ENCODE measurements around the gene SPA17. TPM values are rescaled to one million over a fixed set of nuclear protein-coding genes. Genes with fewer than 3 reads are reported as not detected.

Gene SPA17
- total RNA-seq, 1 donor from 2014 or later, result not detected

DNA sequence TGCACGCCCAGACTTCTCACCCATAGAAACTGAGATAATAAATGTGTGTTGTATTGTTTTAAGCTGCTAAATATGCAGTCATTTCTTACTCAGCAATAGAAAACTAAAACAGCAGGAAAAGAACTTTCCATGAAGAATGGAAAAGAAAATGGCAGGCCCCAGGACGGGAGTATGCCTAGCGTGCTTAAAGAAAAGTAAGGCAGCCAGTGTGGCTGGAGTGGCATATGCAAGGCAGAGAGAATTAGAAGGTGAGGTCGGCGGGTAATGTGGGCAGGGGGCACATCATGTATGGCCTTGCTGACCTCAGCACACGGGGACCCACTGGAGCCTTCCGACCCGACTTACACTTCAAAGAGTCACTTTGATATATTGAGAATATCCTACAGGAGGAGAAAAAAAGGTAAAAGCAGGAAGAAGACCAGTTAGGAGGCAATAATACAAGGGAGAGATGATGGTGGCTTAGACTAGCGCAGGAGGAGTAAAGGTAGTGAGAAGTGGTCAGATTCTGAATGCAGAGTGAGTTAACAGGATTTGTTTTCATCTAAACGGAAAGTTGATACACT is 30.6 kb upstream of the SPA17 start:
- Histone ChIP-seq H3K4me1 (peaks cover 0 to 3% of the 10 kb centered on the region in 2 donors), H3K4me3 (peak overlapping the region in 1 of 2 donors; percentile 2), H3K27me3 (no peaks in the 10 kb centered on the region), H3K27ac (peak overlapping the region; percentile 78 to 85), H3K36me3 (peaks cover 0 to 10% of the 10 kb centered on the region in 2 donors), H3K9me3 (no peaks in the 10 kb centered on the region)
- intact Hi-C loops (cut with DNase I), result loop anchor here (1.0 to 10.0 kb wide), 2 partner anchors 157 to 1242 kb away; partner anchors contain the start of genes HYLS1 and MSANTD2
- TF ChIP-seq, protein P1, sequence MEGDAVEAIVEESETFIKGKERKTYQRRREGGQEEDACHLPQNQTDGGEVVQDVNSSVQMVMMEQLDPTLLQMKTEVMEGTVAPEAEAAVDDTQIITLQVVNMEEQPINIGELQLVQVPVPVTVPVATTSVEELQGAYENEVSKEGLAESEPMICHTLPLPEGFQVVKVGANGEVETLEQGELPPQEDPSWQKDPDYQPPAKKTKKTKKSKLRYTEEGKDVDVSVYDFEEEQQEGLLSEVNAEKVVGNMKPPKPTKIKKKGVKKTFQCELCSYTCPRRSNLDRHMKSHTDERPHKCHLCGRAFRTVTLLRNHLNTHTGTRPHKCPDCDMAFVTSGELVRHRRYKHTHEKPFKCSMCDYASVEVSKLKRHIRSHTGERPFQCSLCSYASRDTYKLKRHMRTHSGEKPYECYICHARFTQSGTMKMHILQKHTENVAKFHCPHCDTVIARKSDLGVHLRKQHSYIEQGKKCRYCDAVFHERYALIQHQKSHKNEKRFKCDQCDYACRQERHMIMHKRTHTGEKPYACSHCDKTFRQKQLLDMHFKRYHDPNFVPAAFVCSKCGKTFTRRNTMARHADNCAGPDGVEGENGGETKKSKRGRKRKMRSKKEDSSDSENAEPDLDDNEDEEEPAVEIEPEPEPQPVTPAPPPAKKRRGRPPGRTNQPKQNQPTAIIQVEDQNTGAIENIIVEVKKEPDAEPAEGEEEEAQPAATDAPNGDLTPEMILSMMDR (IDR thresholded peaks at IDR 0.05), result no peak
- DNase-seq (ENCODE audit: low spot score in 2 of 2), result peak in 1 of 2 donors; percentile 65

DNA sequence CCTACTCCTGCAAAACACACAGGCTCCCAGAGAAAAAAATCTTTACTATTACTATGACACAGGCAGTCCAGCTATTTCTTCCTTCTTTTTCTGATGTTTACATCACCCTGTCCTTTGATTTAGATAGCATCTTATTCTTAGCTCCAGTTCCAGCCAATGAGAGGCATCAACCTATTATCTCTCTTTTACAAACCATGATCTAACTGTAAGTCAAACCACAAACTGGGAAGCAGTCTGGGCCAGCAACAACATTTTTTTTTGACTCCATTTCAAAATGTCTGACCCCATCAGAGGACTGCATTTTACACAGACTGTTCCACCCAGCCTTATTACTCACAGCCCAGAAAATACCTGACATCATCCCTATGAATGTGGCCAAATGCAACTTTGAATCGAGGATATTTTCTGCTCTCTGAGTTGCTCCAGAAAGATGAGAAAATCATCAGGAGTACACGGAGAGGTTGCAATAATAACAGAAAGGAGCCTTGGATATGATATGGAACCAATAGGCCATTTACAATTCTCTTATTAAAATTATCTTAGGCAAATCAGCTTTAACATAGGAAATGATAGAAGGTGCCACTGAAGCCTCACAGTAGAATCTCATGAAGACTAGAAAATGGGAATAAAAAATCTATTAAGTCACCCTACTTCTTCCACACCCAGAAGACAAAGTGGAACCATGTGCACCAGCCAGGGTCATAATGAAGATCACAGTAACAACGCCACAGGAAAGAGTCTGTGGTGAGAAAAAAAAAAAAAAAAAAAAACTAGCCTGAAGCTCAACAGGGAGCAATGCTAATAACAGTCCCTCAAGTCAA is 29.9 kb upstream of the SPA17 start:
- TF ChIP-seq, protein P1 (IDR thresholded peaks at IDR 0.05), result no peak
- peak overlapping the region; percentile 78 to 85 for H3K27ac ChIP-seq
- H3K27me3 ChIP-seq, result no peaks in the 10 kb centered on the region
- H3K4me1 ChIP-seq, result peaks cover 0 to 3% of the 10 kb centered on the region in 2 donors
- peak in 1 of 2 donors; percentile 68 for DNase-seq (ENCODE audit: low spot score in 2 of 2)
- H3K9me3 ChIP-seq, result no peaks in the 10 kb centered on the region
- peaks cover 0 to 3% of the 10 kb centered on the region in 2 donors for H3K36me3 ChIP-seq
- peak overlapping the region in 1 of 2 donors; percentile 52 for H3K4me3 ChIP-seq
- intact Hi-C loops (cut with DNase I), result loop anchor here (1.0 to 10.0 kb wide), 5 partner anchors 25 to 1241 kb away; partner anchors contain the start of genes ESAM, HYLS1 and MSANTD2

DNA sequence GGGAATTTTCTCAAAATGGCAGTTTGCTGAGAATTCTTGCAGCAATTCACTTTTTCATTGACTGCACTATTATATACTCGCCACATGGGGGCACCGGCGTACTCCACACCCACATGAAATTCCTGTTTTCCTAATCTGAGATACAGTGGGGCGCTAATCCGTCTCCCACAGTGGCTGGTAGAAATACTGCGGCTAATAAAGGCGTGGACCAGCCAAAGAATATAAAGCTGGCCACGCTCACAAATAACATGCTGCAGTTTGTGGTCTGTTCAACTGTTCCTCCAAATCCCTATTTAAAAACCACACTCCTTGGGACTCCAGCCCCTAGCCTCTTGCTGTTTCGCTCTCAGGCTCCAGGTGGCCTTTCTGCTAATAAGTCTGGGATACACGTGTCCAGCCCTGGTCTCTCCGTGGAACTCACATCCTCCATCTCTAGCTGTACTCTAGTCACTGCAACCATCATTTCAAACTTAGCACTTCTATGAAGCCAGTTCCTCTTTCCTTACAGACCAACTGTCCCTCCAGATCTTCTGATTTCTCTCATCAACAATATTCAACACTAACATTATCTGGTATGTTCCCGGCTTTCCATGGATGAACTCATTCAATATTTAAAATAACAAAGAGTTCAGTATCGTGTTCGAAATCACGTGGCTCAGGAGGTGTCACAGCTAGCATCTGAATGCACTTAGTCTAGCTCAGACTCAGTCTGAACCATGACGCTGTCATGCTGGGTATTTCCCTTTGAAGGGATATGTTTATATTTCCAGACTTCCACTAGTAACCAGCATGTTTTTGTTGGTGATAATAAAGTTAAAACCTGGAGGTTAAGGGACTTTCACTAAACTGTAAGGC is 29.1 kb upstream of the SPA17 start:
- Histone ChIP-seq H3K4me1 (peaks cover 0 to 3% of the 10 kb centered on the region in 2 donors), H3K36me3 (no peaks in the 10 kb centered on the region), H3K9me3 (no peaks in the 10 kb centered on the region), H3K4me3 (peak overlapping the region in 1 of 2 donors; percentile 52), H3K27ac (peak overlapping the region; percentile 78 to 85), H3K27me3 (no peaks in the 10 kb centered on the region)
- intact Hi-C loops (cut with DNase I), result loop anchor here (1.0 to 10.0 kb wide), 4 partner anchors 24 to 1240 kb away; partner anchors contain the start of genes ESAM and HYLS1
- DNase-seq (ENCODE audit: low spot score in 2 of 2), result peak in 1 of 2 donors; percentile 79
- TF ChIP-seq, protein P1 (IDR thresholded peaks at IDR 0.05), result peak; percentile 71 to 82 (median 75)

DNA sequence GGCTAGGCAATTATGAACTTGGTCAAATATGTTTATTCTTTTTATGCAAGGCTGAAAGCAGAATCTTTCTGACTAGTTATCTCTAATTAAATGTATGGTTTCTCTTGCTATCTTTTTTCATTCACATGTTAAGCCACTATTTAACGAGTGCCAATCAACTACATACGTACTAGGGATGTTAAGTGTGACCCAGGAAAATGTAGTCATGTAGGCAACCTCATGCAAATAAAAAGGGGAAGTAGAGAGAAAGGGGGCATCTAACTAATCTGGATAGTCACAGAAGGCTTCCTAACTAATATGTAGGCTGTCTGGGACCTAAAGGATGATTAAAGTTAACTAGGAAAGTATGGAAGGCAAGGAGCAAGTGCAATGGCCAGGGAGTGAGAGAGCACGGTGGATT is 27.6 kb upstream of the SPA17 start:
- no peaks in the 10 kb centered on the region for H3K36me3 ChIP-seq
- intact Hi-C loops (cut with DNase I), result loop anchor here (10.0 kb wide), 1 partner anchor 1239 kb away; the partner anchor contains the start of gene HYLS1
- no peak for DNase-seq (ENCODE audit: low spot score in 2 of 2)
- no peaks in the 10 kb centered on the region for H3K9me3 ChIP-seq
- H3K4me3 ChIP-seq, result no peak overlapping the region
- TF ChIP-seq, protein P1 (IDR thresholded peaks at IDR 0.05), result no peak
- H3K4me1 ChIP-seq, result peaks cover 0 to 3% of the 10 kb centered on the region in 2 donors
- H3K27me3 ChIP-seq, result no peaks in the 10 kb centered on the region
- H3K27ac ChIP-seq, result no peak overlapping the region

DNA sequence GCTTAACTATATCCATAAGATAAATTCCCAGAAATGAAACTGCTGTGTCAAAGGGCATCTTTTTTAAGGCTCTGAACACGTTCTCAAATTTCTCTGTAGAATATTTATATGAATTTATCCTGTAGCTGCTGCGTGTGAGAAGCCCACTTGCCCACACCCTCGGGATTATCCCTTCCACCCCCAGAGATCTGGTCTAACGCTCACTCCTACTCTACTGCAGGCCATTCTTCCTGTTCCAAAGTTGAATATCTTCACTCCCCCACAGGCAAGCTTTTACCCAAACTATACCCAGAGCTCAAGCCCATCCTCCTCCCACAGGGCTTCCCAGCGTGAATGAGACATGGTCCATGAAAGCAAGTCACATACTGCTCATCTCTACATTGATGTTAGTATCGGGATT is 25.1 kb upstream of the SPA17 start:
- Histone ChIP-seq H3K36me3 (peaks cover 0 to 3% of the 10 kb centered on the region in 2 donors), H3K27me3 (no peaks in the 10 kb centered on the region), H3K27ac (no peak overlapping the region), H3K9me3 (no peaks in the 10 kb centered on the region), H3K4me1 (no peaks in the 10 kb centered on the region), H3K4me3 (no peak overlapping the region)
- TF ChIP-seq, protein P1 (IDR thresholded peaks at IDR 0.05), result no peak
- intact Hi-C loops (cut with DNase I), result loop anchor here (10.0 kb wide), 1 partner anchor 1236 kb away; the partner anchor contains the start of gene HYLS1
- no peak for DNase-seq (ENCODE audit: low spot score in 2 of 2)
